ENCODE results near the gene CNGA3.
"Not testable (repeated sequence)": the region's sequence is repeated elsewhere in the genome, so short reads cannot be mapped to it uniquely, and the experiment has no call there.

CNGA3 gene

DNA sequence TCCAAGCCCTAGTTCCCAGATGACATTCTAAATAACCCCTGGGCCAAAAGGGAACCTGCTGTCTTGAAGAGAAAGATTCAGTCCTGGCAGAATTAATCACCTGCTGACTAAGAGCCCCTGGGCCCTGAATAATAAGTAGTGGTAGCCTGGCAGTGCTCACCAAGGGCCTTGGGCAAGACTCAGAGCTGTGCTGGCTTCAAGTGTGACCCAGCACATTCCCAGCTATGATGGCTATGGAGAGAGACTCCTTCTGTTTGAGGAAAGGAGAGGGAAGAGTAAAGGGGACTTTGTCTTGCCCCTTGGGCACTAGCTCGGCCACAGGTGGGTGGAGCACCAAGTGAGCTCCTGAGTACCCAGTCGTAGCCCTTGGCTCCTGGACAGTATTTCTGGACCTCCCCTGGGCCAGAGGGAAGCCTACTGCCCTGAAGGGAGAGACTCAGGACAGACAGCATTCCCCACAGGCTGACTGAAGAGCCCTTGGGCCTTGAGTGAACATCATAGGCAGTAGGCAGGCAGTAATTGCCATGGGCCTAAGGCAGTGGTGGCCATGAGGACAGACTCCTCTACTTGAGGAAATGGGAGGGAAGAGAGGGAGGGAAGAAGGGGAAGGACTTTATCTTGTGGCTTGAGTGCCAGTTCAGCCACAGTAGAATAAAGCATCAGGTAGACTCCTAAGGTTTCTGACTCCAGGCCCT lies 58.4 kb downstream of the CNGA3 start:
- DNase-seq, result no peak

DNA sequence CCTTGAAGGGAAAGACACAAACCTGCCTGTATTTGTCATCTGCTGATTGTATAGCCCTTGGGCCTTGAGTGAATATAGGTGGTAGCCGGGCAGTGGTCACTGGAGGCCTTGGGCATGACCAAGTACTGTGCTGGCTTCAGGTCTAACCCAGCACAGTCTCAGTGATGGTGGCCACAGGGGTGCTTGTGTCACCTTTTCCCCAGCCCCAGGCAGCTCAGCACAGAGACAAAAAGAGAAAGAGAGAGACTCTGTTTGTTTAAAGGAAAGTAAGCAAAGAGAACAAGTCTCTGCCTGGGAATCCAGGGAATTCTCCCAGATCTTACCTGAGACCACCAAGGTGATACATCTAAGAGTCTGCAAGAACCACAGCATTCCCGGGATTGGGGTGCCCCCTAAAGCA lies 59.0 kb downstream of the CNGA3 start:
- no peak for DNase-seq

DNA sequence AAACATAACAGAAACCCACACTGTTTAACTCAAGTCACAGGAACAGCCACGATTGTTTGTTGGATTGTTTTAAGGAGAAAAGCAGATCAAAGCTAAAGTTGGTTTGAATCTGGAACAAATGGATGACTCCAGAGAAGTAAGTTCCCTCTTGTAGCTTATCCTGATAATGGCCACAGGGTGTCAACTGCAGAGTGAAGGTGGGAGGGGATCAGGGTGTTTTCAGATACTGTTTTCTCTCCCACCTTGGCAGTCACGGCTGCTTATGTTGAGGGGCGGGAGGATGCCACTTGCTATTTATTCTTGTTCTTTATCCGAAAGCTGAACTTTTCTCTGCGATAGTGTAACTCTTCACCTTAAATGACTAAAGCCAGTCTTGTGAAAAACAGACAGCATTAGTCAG lies 61.9 kb downstream of the CNGA3 start:
- DNase-seq, result no peak

- DNase-seq, result peak; percentile 93
Measured at GRCh38 chr2:98412751-98413458, 66.6 kb downstream of the CNGA3 start.

DNA sequence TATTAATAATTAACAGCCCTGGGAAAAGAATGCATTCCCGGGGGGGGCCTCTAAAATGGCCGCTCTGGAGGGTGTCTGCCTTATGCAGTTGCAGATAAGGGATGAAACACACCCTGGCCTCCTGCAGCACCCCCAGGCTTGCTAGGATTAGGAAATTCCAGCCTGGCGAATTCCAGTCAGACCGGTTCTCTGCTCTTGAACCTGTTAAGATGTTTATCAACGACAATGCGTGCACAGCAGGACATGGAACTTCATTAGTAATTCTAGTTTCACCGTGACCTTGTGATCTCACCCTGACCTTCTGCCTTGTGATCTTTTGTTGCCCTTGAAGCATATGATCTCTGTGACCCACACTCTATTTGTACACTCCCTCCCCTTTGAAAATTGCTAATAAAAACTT lies 68.0 kb downstream of the CNGA3 start:
- not testable (repeated sequence) for DNase-seq

GRCh38 chr2:98415719-98416248 lies 69.5 kb downstream of the CNGA3 start:
- DNase-seq, result not testable (repeated sequence)

- DNase-seq, result no peak
Measured at GRCh38 chr2:98416383-98417159, 70.3 kb downstream of the CNGA3 start.

DNA sequence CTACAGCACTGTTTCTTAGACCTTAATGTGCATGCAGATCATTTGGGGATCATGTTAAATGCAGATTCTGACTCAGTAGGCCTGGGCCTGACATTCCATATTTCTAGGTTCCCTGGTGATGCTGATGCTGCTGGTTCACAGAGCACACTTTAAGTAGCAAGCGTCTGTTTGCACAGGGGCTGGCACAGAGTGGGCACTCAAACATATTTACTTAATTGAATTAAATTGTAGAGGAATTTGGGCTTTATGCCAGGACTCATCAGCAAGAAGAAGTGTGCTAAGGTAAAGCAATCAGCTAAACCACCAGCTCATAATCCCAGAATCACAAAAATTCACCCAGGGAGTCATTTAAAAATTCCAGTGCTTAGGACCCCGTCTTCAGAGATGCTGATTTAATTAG lies 73.3 kb downstream of the CNGA3 start:
- no peak for DNase-seq

DNA sequence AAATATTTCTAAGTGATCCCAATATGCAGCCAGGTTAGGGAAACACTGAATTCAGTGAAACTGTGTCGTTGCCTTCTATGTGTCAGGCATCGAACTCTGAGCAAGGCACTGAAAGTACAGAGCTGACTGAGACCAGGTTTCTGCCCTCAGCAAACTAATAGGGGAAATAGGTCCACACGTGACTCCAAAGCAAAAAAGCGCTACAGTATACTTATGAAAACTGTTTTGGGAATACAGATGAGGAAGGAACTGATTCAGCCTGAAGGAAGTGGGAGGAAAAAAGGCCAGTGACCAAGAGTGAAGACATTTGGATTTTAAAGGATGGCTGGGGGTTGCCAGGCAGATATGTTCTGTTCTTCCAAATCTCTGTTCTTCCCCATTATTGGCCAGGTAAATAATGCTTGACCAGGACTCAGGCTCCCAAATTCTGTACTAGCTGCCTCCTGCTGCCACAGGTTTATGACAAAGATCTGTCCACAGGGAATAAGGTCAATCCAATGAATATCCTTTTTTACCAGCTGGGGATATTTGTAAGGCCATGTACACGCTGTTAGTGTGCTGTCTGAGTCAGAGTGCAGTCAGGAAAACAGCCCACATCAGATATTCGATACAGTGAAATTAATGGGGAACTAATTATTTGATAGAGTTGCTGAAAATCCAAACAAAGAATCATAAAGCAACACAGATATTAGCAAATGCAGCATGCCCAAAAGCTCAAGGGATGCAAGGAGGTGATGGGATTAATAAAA lies 73.9 kb downstream of the CNGA3 start:
- no peak for DNase-seq

- no peak for DNase-seq
Measured at GRCh38 chr2:98422449-98422848, 76.2 kb downstream of the CNGA3 start.

- no peak for DNase-seq
Measured at GRCh38 chr2:98426771-98427170, 80.5 kb downstream of the CNGA3 start.

DNA sequence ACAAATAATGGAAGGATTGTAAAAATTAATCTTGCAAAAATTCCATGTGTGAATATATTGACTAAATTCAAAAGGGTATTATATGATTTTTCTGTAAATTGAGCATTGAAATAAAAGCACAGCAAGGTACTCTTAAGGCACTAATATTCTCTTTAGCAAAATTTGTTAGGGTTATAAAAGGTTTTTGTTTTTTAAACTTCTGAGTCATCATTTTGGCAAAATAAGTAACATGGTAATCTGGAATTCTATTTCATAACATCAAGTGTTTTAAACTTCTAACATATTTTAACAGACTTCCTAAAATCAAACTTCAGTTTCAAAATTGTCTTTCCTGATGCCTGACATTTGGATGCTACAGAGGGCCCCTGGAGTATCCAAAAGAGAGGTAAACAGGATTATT lies 85.9 kb downstream of the CNGA3 start:
- no peak for DNase-seq

DNA sequence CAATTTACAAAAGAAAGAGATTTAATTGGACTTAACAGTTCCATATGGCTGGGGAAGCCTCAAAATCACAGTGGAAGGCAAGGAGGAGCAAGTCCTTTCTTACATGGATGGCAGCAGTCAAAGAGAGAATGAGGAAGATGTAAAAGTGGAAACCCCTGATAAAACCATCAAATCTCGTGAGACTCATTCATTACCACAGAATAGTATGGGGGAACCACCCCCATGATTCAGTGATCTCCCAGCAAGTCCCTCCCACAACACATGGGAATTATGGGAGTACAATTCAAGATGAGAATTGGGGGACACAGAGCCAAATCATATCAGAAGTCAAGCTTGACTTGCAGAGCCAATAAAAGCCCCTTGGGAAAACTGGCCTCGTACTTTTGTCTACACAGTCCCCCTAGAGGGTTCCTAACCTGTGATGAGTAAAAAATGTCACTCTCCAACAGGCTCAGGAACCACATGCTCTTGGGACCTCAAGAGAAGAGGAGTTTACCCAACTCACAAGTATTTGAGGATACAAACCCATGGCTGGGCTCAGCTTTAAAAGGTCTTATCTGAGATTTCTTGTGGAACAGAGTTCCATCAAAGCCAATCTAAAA lies 87.2 kb downstream of the CNGA3 start:
- DNase-seq, result no peak

DNA sequence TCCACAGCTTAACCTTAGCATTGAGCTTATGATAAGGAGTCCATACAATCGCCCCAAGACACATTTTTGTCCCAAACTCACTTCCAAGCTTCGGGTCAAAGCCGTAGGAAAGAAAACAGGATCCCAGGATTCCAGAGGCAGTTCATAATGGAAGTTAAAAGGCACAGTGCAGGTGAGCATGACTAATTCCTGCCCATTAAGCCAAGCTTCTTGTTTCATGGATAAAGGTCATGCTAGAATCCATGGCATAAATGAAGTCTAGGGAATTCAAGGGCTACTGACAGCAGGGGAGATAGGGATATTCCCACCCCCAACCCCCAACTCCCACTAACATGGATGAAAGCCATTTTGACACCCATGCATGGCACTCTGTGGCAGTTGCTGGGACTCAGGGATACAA lies 88.2 kb downstream of the CNGA3 start:
- DNase-seq, result no peak

DNA sequence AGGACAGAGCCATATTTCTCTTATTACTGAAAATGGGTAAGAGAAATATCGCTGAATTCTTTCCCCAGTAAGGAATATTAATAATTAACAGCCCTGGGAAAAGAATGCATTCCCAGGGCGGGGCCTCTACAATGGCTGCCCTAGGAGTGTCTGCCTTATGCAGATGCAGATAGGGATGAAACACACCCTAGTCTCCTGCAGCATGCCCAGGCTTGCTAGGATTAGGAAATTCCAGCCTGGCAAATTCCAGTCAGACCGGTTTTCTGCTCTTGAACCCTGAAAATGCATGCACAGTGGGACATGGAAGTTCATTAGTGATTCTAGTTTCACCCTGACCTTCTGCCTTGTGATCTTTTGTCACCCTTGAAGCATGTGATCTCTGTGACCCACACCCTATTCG lies 89.4 kb downstream of the CNGA3 start:
- DNase-seq, result not testable (repeated sequence)

GRCh38 chr2:98436734-98437133 lies 90.5 kb downstream of the CNGA3 start:
- no peak for DNase-seq

DNA sequence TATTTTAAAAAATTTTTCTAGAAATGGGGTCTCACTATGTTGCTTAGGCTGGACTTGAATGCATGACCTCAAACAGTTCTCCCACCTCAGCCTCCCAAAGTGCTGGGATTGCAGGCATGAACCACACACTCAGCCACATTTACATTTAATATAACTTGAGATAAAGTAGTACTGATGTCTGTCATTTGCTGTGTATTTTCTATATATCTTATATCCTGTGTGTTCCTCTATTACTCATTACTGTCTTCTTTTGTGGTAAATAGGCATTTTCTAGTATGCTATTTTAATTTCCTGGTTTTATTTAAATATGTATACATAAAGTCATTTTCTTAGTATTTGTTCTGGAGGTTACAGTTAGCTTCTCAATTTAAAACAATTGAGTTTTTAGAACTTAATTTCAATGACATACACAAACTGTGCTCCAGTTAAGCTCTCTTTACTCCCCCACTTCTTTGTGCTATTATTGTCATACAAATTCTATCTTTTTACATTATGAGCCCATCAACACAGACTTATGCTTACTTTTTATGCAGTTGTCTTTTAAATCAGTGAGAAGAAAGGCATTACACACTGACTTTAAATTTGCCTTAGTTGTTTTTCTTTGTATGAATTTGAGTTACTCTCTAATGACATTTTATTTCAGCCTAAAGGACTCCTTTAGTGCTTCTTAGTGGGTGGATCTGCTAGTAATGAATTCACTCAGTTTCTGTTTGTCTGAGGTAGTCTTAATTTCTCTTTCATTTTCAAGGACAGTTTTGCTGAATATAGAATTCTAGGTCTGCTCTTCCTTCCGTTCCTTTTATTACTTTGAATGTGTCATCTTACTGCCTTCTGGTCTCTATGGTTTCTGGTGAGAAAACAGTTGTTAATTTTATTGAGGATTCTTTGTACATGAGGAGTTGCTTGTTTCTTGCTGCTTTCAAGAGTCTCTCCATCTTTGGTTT lies 92.2 kb downstream of the CNGA3 start:
- DNase-seq, result no peak

- DNase-seq, result no peak
Measured at GRCh38 chr2:98441706-98442450, 95.6 kb downstream of the CNGA3 start.

GRCh38 chr2:98442488-98442887 lies 96.2 kb downstream of the CNGA3 start:
- DNase-seq, result no peak

DNA sequence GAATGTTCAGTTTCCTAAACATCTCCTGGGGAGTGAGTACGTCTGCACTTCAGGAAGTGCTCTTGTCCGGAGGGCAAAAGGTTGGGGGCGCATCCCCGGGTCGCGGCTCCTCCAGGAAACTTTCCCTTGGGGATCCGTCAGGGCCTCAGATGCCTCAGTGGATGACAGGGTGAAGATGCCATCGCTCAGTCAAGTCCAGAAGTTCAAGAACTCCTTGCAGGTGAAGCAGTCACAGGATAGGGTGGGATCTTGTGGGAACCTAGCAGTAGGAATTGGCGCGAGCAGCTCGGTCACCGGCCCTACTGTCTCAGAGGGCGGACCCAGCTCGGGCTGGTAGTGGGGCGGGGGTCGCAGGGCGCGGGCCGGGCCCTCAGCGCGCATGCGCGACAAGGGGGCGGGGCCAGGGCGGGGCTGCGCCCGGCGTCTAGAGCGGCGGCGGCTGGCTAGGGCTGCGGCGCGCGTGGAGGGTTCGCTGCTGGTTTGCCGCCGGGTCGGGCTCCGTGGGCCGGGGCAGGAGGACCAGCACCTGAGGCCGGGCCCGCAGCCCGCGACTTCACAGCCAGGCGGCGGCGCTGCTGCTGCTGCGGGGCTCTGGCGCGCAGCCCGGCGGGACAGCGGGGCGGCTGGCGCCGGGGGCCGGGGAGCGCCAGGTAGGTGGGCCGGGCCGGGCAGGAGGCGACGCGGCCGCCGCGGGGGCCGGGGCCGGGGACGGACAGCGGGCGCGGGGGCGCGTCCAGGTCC lies 98.3 kb downstream of the CNGA3 start, which contains the start of gene INPP4A:
INPP4A (plus strand) TSS at position 423 of the 741 bp plus-strand sequence. CDS start 75,191 bp downstream, outside the sequence.
- DNase-seq, result peak; percentile 91
